ENCODE measurements around the gene CFAP61.

- TF ChIP-seq CTCF (conservative IDR thresholded peaks at IDR 0.05; ENCODE audit: low read depth in 2 of 2): no peak
- no peak for TF ChIP-seq POLR2AphosphoS5 (IDR thresholded peaks at IDR 0.05; ENCODE audit: low read depth)
- TF ChIP-seq EZH2phosphoT487 (IDR thresholded peaks at IDR 0.05; ENCODE audit: unreplicated experiment): no peak
- TF ChIP-seq CREB1 (CRISPR knock-in tag; IDR thresholded peaks at IDR 0.05; ENCODE audit: low read depth): no peak
- no peak for TF ChIP-seq REST (IDR thresholded peaks at IDR 0.05; ENCODE audit: unreplicated experiment)
- TF ChIP-seq EZH2 (IDR thresholded peaks at IDR 0.05; ENCODE audit: low read depth, unreplicated experiment): no peak
- no peak for TF ChIP-seq ZNF331 (CRISPR knock-in tag; IDR thresholded peaks at IDR 0.05; ENCODE audit: low read depth)
- TF ChIP-seq, protein P1, sequence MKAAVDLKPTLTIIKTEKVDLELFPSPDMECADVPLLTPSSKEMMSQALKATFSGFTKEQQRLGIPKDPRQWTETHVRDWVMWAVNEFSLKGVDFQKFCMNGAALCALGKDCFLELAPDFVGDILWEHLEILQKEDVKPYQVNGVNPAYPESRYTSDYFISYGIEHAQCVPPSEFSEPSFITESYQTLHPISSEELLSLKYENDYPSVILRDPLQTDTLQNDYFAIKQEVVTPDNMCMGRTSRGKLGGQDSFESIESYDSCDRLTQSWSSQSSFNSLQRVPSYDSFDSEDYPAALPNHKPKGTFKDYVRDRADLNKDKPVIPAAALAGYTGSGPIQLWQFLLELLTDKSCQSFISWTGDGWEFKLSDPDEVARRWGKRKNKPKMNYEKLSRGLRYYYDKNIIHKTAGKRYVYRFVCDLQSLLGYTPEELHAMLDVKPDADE (IDR thresholded peaks at IDR 0.05): no peak
- TF ChIP-seq JUNB (IDR thresholded peaks at IDR 0.05; ENCODE audit: unreplicated experiment): no peak
- TF ChIP-seq ZNF114 (CRISPR knock-in tag; IDR thresholded peaks at IDR 0.05): no peak
Observed at GRCh38 chr20:20102716-20103258, 50.5 kb downstream of the CFAP61 start.

Data from GM23338 (cell line).